ENCODE results near the gene CUBN. TPM values are rescaled to one million over a fixed set of nuclear protein-coding genes. Genes with fewer than 3 reads are reported as not detected.

The CUBN gene
- total and polyA plus RNA-seq, 7 donors = 0.25 to 2.4 (median 1.1) TPM; not detected in 2

- no peaks in the 10 kb centered on the region for H3K9me3 ChIP-seq
- intact Hi-C loops (cut with DNase I) = no loop called here
- DNase-seq = no peak
- H3K27me3 ChIP-seq = no peaks in the 10 kb centered on the region
- no peaks in the 10 kb centered on the region for H3K36me3 ChIP-seq
- TF ChIP-seq POLR2AphosphoS5 (IDR thresholded peaks at IDR 0.05) (no peak), EP300 (IDR thresholded peaks at IDR 0.05) (no peak), POLR2A (IDR thresholded peaks at IDR 0.05) (no peak)
- TF ChIP-seq, protein P1, sequence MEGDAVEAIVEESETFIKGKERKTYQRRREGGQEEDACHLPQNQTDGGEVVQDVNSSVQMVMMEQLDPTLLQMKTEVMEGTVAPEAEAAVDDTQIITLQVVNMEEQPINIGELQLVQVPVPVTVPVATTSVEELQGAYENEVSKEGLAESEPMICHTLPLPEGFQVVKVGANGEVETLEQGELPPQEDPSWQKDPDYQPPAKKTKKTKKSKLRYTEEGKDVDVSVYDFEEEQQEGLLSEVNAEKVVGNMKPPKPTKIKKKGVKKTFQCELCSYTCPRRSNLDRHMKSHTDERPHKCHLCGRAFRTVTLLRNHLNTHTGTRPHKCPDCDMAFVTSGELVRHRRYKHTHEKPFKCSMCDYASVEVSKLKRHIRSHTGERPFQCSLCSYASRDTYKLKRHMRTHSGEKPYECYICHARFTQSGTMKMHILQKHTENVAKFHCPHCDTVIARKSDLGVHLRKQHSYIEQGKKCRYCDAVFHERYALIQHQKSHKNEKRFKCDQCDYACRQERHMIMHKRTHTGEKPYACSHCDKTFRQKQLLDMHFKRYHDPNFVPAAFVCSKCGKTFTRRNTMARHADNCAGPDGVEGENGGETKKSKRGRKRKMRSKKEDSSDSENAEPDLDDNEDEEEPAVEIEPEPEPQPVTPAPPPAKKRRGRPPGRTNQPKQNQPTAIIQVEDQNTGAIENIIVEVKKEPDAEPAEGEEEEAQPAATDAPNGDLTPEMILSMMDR (IDR thresholded peaks at IDR 0.05) = no peak
- H3K4me1 ChIP-seq = no peaks in the 10 kb centered on the region
- WGBS, 2 donors = 90 to 91% methylated on average over 3 of the region's 3 CpGs
- no peak overlapping the region for H3K4me3 ChIP-seq
- no peak overlapping the region for H3K27ac ChIP-seq
These were observed 188.5 kb downstream of the CUBN start for GRCh38 chr10:16941067-16941466.

GRCh38 chr10:16938952-16939351 lies 190.7 kb downstream of the CUBN start:
- no peak for DNase-seq
- intact Hi-C loops (cut with DNase I) = no loop called here
- Histone ChIP-seq H3K4me3 (no peak overlapping the region), H3K27me3 (no peaks in the 10 kb centered on the region), H3K4me1 (no peaks in the 10 kb centered on the region), H3K9me3 (no peaks in the 10 kb centered on the region), H3K27ac (no peak overlapping the region), H3K36me3 (no peaks in the 10 kb centered on the region)
- WGBS, 2 donors = 69 to 71% methylated on average over 3 of the region's 3 CpGs
- TF ChIP-seq POLR2AphosphoS5 (IDR thresholded peaks at IDR 0.05) (no peak), POLR2A (IDR thresholded peaks at IDR 0.05) (no peak), EP300 (IDR thresholded peaks at IDR 0.05) (no peak)
- TF ChIP-seq, protein P1 (IDR thresholded peaks at IDR 0.05) = no peak

DNA sequence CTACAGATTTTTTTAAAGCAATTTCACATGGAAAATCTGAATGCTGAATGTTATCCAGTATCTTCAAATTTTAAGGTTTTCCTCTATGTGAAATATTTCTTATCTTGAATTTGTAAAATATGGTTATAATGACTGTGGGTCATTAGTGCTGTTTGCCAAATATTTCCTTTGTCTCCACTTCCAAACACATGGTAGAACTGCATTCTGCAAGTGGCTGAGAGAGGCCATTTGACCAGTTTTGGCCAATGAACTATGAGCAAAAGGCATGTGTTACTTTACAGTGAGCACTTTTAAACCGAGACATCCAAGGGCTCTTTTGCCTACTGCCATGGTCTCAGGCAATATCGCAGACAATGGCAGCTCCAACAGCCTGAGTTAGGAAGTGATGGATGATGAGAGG lies 195.2 kb downstream of the CUBN start:
- TF ChIP-seq POLR2AphosphoS5 (IDR thresholded peaks at IDR 0.05) (no peak), EP300 (IDR thresholded peaks at IDR 0.05) (no peak), POLR2A (IDR thresholded peaks at IDR 0.05) (no peak)
- TF ChIP-seq, protein P1 (IDR thresholded peaks at IDR 0.05) = no peak
- 93 to 96% methylated on average over 2 of the region's 2 CpGs for WGBS, 2 donors
- no peak for DNase-seq
- Histone ChIP-seq H3K27me3 (no peaks in the 10 kb centered on the region), H3K36me3 (no peaks in the 10 kb centered on the region), H3K4me3 (no peak overlapping the region), H3K4me1 (no peaks in the 10 kb centered on the region), H3K27ac (peak overlapping the region in 1 of 4 donors; percentile 4), H3K9me3 (no peaks in the 10 kb centered on the region)
- intact Hi-C loops (cut with DNase I) = no loop called here

DNA sequence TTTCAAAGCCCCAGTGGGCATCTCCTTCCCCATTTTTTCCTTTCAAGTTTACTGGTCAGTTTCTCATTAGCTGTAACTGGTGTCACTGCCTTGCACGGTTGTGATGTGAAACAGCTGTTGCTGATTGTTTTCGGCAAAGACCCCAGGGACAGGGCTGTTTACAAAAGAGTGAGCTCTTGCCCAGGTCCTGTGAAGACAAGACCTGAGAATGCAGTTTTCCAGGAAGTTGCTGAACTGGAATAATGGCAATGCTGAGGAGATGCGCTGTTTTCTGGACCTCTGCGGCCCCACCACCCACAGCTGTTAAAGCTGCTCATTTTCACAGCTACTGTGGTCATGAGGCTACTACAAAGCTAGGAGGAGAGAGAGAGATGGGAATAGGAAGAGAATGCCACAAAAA lies 195.8 kb downstream of the CUBN start:
- peak overlapping the region in 1 of 4 donors; percentile 15 for H3K27ac ChIP-seq

DNA sequence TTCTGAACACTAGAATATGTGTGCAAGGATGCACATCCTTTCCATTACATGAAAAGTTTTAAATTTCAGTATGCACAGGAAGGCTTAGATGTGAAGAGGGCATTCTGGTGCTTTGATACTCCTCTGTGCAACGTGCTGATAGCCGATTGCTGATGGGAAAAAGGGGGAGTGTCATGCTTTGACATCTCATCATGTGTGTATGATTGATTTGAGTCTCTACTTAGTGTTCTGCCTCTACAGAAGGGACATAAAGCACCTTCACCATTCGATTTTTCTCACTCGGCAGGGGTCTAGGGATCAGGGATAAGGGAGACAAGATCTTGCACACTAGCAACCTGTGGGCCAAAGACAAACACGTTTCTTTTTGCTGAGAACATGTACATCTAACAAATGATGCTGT lies 197.7 kb downstream of the CUBN start:
- H3K4me3 ChIP-seq = no peak overlapping the region
- TF ChIP-seq, protein P1 (IDR thresholded peaks at IDR 0.05) = no peak
- TF ChIP-seq POLR2A (IDR thresholded peaks at IDR 0.05) (no peak), POLR2AphosphoS5 (IDR thresholded peaks at IDR 0.05) (no peak), EP300 (IDR thresholded peaks at IDR 0.05) (no peak)
- intact Hi-C loops (cut with DNase I) = no loop called here
- no peaks in the 10 kb centered on the region for H3K9me3 ChIP-seq
- H3K27me3 ChIP-seq = no peaks in the 10 kb centered on the region
- H3K27ac ChIP-seq = no peak overlapping the region
- H3K36me3 ChIP-seq = no peaks in the 10 kb centered on the region
- H3K4me1 ChIP-seq = no peaks in the 10 kb centered on the region
- DNase-seq = no peak
- WGBS, 2 donors = 81 to 84% methylated on average over 5 of the region's 5 CpGs

More for the DNA sequence above, 195.8 kb downstream of the CUBN start:
- H3K4me3 ChIP-seq = no peak overlapping the region
- WGBS, 2 donors = 79 to 86% methylated on average over 4 of the region's 4 CpGs
- H3K4me1 ChIP-seq = no peaks in the 10 kb centered on the region
- TF ChIP-seq POLR2A (IDR thresholded peaks at IDR 0.05) = no peak
- TF ChIP-seq POLR2AphosphoS5 (IDR thresholded peaks at IDR 0.05) = peak; percentile 18 to 57 (median 50)
- no peaks in the 10 kb centered on the region for H3K27me3 ChIP-seq
- intact Hi-C loops (cut with DNase I) = no loop called here
- H3K36me3 ChIP-seq = no peaks in the 10 kb centered on the region
- peak; percentile 84 for DNase-seq
- H3K9me3 ChIP-seq = no peaks in the 10 kb centered on the region
